ENCODE results near the gene TUSC2. TPM values are rescaled to one million over a fixed set of nuclear protein-coding genes. Genes with fewer than 3 reads are reported as not detected.

TUSC2 gene
- total RNA-seq, 1 experiment from 2014 or later = 15.2 TPM

DNA sequence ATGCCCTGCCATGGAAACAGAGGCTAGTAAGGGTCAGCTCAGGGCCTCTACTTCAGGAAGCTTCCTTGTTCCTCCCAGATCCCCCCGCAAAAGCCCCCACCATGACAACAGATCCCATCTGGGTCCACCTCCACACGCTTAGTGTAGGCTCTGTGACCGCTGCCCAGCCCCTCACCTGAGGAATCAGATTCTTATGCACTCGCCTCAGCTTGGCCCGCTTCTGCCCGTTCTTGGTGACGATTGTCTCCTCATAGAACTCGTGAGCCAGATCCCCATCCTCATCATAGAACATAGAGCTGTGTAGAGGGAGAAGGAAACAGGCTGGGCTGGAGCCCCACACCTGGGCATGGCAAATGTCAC, 1.9 kb downstream of the TUSC2 start:
- no peak overlapping the region for H3K4me3 ChIP-seq (ENCODE audit: low read depth, low read length, poor library complexity, severe bottlenecking)
- H3K36me3 ChIP-seq (ENCODE audit: insufficient read depth, low read length, poor library complexity, severe bottlenecking) = peaks cover 7% of the 10 kb centered on the region
- H3K4me1 ChIP-seq (ENCODE audit: insufficient read depth, low read length, poor library complexity, severe bottlenecking) = peaks cover 3% of the 10 kb centered on the region
- H3K27me3 ChIP-seq (replicated peaks; ENCODE audit: insufficient read depth, low read depth, low read length, poor library complexity) = no peaks in the 10 kb centered on the region
- ChIA-PET POLR2A (ENCODE audit: low non-redundant PET) (no interaction called here), CTCF (no interaction called here)
- TF ChIP-seq EZH2 (IDR thresholded peaks at IDR 0.05; ENCODE audit: borderline replicate concordance, low read depth, low read length, poor library complexity, severe bottlenecking) = no peak
- TF ChIP-seq, protein P1, sequence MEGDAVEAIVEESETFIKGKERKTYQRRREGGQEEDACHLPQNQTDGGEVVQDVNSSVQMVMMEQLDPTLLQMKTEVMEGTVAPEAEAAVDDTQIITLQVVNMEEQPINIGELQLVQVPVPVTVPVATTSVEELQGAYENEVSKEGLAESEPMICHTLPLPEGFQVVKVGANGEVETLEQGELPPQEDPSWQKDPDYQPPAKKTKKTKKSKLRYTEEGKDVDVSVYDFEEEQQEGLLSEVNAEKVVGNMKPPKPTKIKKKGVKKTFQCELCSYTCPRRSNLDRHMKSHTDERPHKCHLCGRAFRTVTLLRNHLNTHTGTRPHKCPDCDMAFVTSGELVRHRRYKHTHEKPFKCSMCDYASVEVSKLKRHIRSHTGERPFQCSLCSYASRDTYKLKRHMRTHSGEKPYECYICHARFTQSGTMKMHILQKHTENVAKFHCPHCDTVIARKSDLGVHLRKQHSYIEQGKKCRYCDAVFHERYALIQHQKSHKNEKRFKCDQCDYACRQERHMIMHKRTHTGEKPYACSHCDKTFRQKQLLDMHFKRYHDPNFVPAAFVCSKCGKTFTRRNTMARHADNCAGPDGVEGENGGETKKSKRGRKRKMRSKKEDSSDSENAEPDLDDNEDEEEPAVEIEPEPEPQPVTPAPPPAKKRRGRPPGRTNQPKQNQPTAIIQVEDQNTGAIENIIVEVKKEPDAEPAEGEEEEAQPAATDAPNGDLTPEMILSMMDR (conservative IDR thresholded peaks at IDR 0.05; ENCODE audit: low read depth, low read length) = no peak
- H3K9me3 ChIP-seq (ENCODE audit: low read depth, low read length, poor library complexity, severe bottlenecking) = no peaks in the 10 kb centered on the region
- DNase-seq (ENCODE audit: low spot score) = no peak
- no TSS peak for BruUV-seq (replicated peaks)
- intact Hi-C loops (cut with micrococcal nuclease; ENCODE audit: unreplicated experiment) = no loop called here
- no peak overlapping the region for H3K27ac ChIP-seq (ENCODE audit: low read depth, low read length, poor library complexity, severe bottlenecking)

DNA sequence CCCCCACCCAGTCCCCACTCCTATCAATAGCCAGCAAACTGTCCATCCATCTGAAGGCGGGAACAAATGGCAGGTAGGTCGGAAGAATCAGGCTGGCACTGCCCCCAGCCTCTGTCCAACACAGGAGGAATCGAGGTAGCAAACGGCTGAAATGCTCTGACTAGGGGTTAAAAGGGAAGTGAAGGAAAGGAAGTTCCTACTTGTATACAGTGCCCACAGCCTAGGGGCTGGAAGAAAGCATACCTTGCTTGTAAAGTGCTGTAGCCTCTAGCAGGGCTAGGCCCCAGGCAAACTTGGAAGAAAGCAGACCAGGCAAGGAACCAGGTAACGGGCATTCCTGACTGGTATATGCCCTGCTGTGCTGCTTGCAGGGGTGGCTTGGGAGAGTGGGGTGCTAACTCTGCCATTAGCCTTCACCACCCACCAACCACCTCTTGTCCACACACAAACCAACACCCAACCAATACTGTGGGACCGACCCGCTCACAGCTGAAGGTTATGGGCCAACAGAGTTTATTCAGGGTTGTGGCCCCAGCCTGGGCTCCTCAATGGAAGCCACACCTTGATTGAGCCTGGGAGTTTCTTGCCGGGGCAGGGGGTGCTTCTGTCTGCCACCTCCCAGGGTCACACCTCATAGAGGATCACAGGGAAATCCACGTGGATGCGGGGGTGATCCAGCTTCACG, 2.4 kb downstream of the TUSC2 start:
- Histone ChIP-seq H3K4me3 (ENCODE audit: low read depth, low read length, poor library complexity, severe bottlenecking) (no peak overlapping the region), H3K4me1 (ENCODE audit: insufficient read depth, low read length, poor library complexity, severe bottlenecking) (peaks cover 3% of the 10 kb centered on the region), H3K27ac (ENCODE audit: low read depth, low read length, poor library complexity, severe bottlenecking) (no peak overlapping the region), H3K36me3 (ENCODE audit: insufficient read depth, low read length, poor library complexity, severe bottlenecking) (peaks cover 1% of the 10 kb centered on the region), H3K27me3 (replicated peaks; ENCODE audit: insufficient read depth, low read depth, low read length, poor library complexity) (no peaks in the 10 kb centered on the region), H3K9me3 (ENCODE audit: low read depth, low read length, poor library complexity, severe bottlenecking) (no peaks in the 10 kb centered on the region)
- ChIA-PET POLR2A (ENCODE audit: low non-redundant PET) (no interaction called here), CTCF (no interaction called here)
- TF ChIP-seq, protein P1 (conservative IDR thresholded peaks at IDR 0.05; ENCODE audit: low read depth, low read length) = no peak
- TF ChIP-seq EZH2 (IDR thresholded peaks at IDR 0.05; ENCODE audit: borderline replicate concordance, low read depth, low read length, poor library complexity, severe bottlenecking) = no peak
- intact Hi-C loops (cut with micrococcal nuclease; ENCODE audit: unreplicated experiment) = no loop called here
- no TSS peak for BruUV-seq (replicated peaks)
- DNase-seq (ENCODE audit: low spot score) = no peak

- CTCF ChIA-PET = no interaction called here
These were observed 2.9 kb downstream of the TUSC2 start for GRCh38 chr3:50325113-50325480.

More at GRCh38 chr3:50325113-50325480, 2.9 kb downstream of the TUSC2 start:
- TF ChIP-seq, protein P1 (conservative IDR thresholded peaks at IDR 0.05; ENCODE audit: low read depth, low read length) = no peak
- no peak for TF ChIP-seq EZH2 (IDR thresholded peaks at IDR 0.05; ENCODE audit: borderline replicate concordance, low read depth, low read length, poor library complexity, severe bottlenecking)
- no TSS peak for BruUV-seq (replicated peaks)
- intact Hi-C loops (cut with micrococcal nuclease; ENCODE audit: unreplicated experiment) = no loop called here
- POLR2A ChIA-PET (ENCODE audit: low non-redundant PET) = no interaction called here
- peaks cover 3% of the 10 kb centered on the region for H3K4me1 ChIP-seq (ENCODE audit: insufficient read depth, low read length, poor library complexity, severe bottlenecking)
- no peak for DNase-seq (ENCODE audit: low spot score)
- H3K9me3 ChIP-seq (ENCODE audit: low read depth, low read length, poor library complexity, severe bottlenecking) = no peaks in the 10 kb centered on the region
- H3K36me3 ChIP-seq (ENCODE audit: insufficient read depth, low read length, poor library complexity, severe bottlenecking) = no peaks in the 10 kb centered on the region
- no peaks in the 10 kb centered on the region for H3K27me3 ChIP-seq (replicated peaks; ENCODE audit: insufficient read depth, low read depth, low read length, poor library complexity)
- no peak overlapping the region for H3K27ac ChIP-seq (ENCODE audit: low read depth, low read length, poor library complexity, severe bottlenecking)
- H3K4me3 ChIP-seq (ENCODE audit: low read depth, low read length, poor library complexity, severe bottlenecking) = no peak overlapping the region
